SK-N-MC (cell line): Measurements from ENCODE around the gene ME2.

Experiments used
- EZH2 ChIP-seq: fragments of 200-600 bp; sonication (generic); IDR thresholded peaks from one replicate; pipeline ENCODE4 v1.6.1; 2017; ENCODE audit warnings: antibody characterized with exemption
- POLR2AphosphoS5 ChIP-seq: IDR thresholded peaks from 2 replicates; pipeline ENCODE4 v1.6.1; 2012; ENCODE audit warnings: mild to moderate bottlenecking, low read depth, low read length, borderline replicate concordance

- no peak for TF ChIP-seq EZH2
- TF ChIP-seq POLR2AphosphoS5, result no peak
Observed at GRCh38 chr18:50970006-50970405, 91.1 kb downstream of the ME2 start.
